ENCODE results near the gene RAG1. TPM values are rescaled to one million over a fixed set of nuclear protein-coding genes. Genes with fewer than 3 reads are reported as not detected.

Gene RAG1
- total and polyA plus RNA-seq, 10 donors: 0.39 to 12.6 (median 4.8) TPM

GRCh38 chr11:36558571-36559413, 9.0 kb upstream of the RAG1 start:
- H3K9me3 ChIP-seq: peaks cover 0 to 14% (median 2%) of the 10 kb centered on the region in 8 donors
- no peak overlapping the region for H3K4me3 ChIP-seq
- no peak for DNase-seq
- WGBS, 5 donors: 53 to 67% (median 65%) methylated on average over 4 of the region's 4 CpGs
- intact Hi-C loops (cut with DNase I; ENCODE audit: low total_unique reads): no loop called here
- H3K4me1 ChIP-seq: no peaks in the 10 kb centered on the region
- TF ChIP-seq POLR2AphosphoS5 (IDR thresholded peaks at IDR 0.05) (no peak), CTCF (IDR thresholded peaks at IDR 0.05 in 8 of 11, conservative IDR thresholded peaks at IDR 0.05 in 3 of 11) (no peak), POLR2A (IDR thresholded peaks at IDR 0.05) (no peak)
- H3K27ac ChIP-seq: peak overlapping the region in 6 of 8 donors; percentile 18 to 45 (median 34)
- no peaks in the 10 kb centered on the region for H3K27me3 ChIP-seq (replicated peaks in 1 of 7)
- no peaks in the 10 kb centered on the region for H3K36me3 ChIP-seq

- H3K36me3 ChIP-seq: no peaks in the 10 kb centered on the region
- H3K9me3 ChIP-seq: peaks cover 0 to 7% (median 0%) of the 10 kb centered on the region in 8 donors
- H3K4me3 ChIP-seq: peak overlapping the region in 4 of 8 donors; percentile 2 to 52 (median 22)
- H3K4me1 ChIP-seq: peaks cover 0 to 7% (median 3%) of the 10 kb centered on the region in 6 donors
- no peak overlapping the region for H3K27ac ChIP-seq
- WGBS, 5 donors: 5 to 13% (median 10%) methylated on average over 15 of the region's 15 CpGs
- intact Hi-C loops (cut with DNase I; ENCODE audit: low total_unique reads): loop anchor here (5.0 to 10.0 kb wide), 2 partner anchors 110 to 183 kb away; no protein-coding TSS in a partner anchor
- peaks cover 0 to 12% (median 0%) of the 10 kb centered on the region in 7 donors for H3K27me3 ChIP-seq (replicated peaks in 1 of 7)
- DNase-seq: no peak
- peak in 8 of 11 experiments; percentile 11 to 61 (median 50) for TF ChIP-seq CTCF (IDR thresholded peaks at IDR 0.05 in 8 of 11, conservative IDR thresholded peaks at IDR 0.05 in 3 of 11)
- TF ChIP-seq POLR2AphosphoS5 (IDR thresholded peaks at IDR 0.05): no peak
- no peak for TF ChIP-seq POLR2A (IDR thresholded peaks at IDR 0.05)
Measured at GRCh38 chr11:36564376-36565030, 3.3 kb upstream of the RAG1 start.

GRCh38 chr11:36565031-36565610, 2.7 kb upstream of the RAG1 start:
- no peak overlapping the region for H3K4me3 ChIP-seq
- H3K9me3 ChIP-seq: peaks cover 0 to 1% (median 0%) of the 10 kb centered on the region in 8 donors
- peaks cover 0 to 7% (median 3%) of the 10 kb centered on the region in 6 donors for H3K4me1 ChIP-seq
- H3K27ac ChIP-seq: no peak overlapping the region
- no peak for TF ChIP-seq POLR2AphosphoS5 (IDR thresholded peaks at IDR 0.05)
- DNase-seq: no peak
- no peaks in the 10 kb centered on the region for H3K36me3 ChIP-seq
- 64 to 80% (median 70%) methylated on average over 6 of the region's 6 CpGs for WGBS, 5 donors
- intact Hi-C loops (cut with DNase I; ENCODE audit: low total_unique reads): loop anchor here (10.0 kb wide), 1 partner anchor 110 kb away; no protein-coding TSS in a partner anchor
- H3K27me3 ChIP-seq (replicated peaks in 1 of 7): peaks cover 0 to 12% (median 0%) of the 10 kb centered on the region in 7 donors

GRCh38 chr11:36566407-36567053, 1.3 kb upstream of the RAG1 start:
- WGBS, 5 donors: 62 to 89% (median 71%) methylated on average over 4 of the region's 4 CpGs
- Histone ChIP-seq H3K27me3 (replicated peaks in 1 of 7) (peaks cover 0 to 17% (median 0%) of the 10 kb centered on the region in 7 donors), H3K4me1 (peaks cover 0 to 7% (median 3%) of the 10 kb centered on the region in 6 donors), H3K4me3 (no peak overlapping the region), H3K9me3 (no peaks in the 10 kb centered on the region), H3K27ac (no peak overlapping the region), H3K36me3 (no peaks in the 10 kb centered on the region)
- TF ChIP-seq CTCF (IDR thresholded peaks at IDR 0.05 in 8 of 11, conservative IDR thresholded peaks at IDR 0.05 in 3 of 11): no peak
- no peak for TF ChIP-seq POLR2AphosphoS5 (IDR thresholded peaks at IDR 0.05)
- no peak for TF ChIP-seq POLR2A (IDR thresholded peaks at IDR 0.05)
- DNase-seq: no peak
- intact Hi-C loops (cut with DNase I; ENCODE audit: low total_unique reads): loop anchor here (10.0 kb wide), 1 partner anchor 108 kb away; no protein-coding TSS in a partner anchor

Data from spleen (tissue), 11 donors.